Fibroblast of lung (primary cell): ENCODE data around the gene XPNPEP1.

Experiments
- CTCF ChIP-seq, 2 donors: IDR thresholded peaks in 1 of 2; conservative IDR thresholded peaks in 1 of 2; 1 replicate in 1 of 2; 2 replicates in 1 of 2; pipeline ENCODE4 v1.5.1; 2011 to 2012; ENCODE audit warnings: low read length in 2 of 2, control low read depth in 1 of 2, inconsistent platforms in 1 of 2, low read depth in 1 of 2, mild to moderate bottlenecking in 1 of 2
- EZH2 ChIP-seq: IDR thresholded peaks from 2 replicates; pipeline ENCODE4 v1.5.1; 2012; ENCODE audit warnings: low read length, control low read depth, mild to moderate bottlenecking; ENCODE audit errors: missing control alignments

- TF ChIP-seq CTCF (conservative IDR thresholded peaks at IDR 0.05 in 1 of 2, IDR thresholded peaks at IDR 0.05 in 1 of 2; ENCODE audit: low read depth in 1 of 2, low read length in 2 of 2), result no peak
- no peak for TF ChIP-seq EZH2
Observed at GRCh38 chr10:109931163-109931562, 7.9 kb upstream of the XPNPEP1 start.
